ENCODE data around the gene BCL11B.
A peak's percentile ranks its signal among the peaks of the same experiment; 100 is the strongest.

The BCL11B gene

GRCh38 chr14:99267381-99267780 is 4.6 kb downstream of the BCL11B start:
- no peak for TF ChIP-seq CTCF (IDR thresholded peaks at IDR 0.05; ENCODE audit: low read depth, low read length)
- Histone ChIP-seq H3K9me3 (no peaks in the 10 kb centered on the region), H3K4me1 (no peaks in the 10 kb centered on the region), H3K4me3 (ENCODE audit: low read depth, low read length) (no peak overlapping the region), H3K36me3 (no peaks in the 10 kb centered on the region), H3K27me3 (peaks cover 91% of the 10 kb centered on the region)
- DNase-seq, result no peak

- no peaks in the 10 kb centered on the region for H3K9me3 ChIP-seq
- no peaks in the 10 kb centered on the region for H3K36me3 ChIP-seq
- H3K4me1 ChIP-seq, result no peaks in the 10 kb centered on the region
- no peak overlapping the region for H3K4me3 ChIP-seq (ENCODE audit: low read depth, low read length)
- peak; percentile 75 for DNase-seq
- TF ChIP-seq CTCF (IDR thresholded peaks at IDR 0.05; ENCODE audit: low read depth, low read length), result peak; percentile 99
- peaks cover 91% of the 10 kb centered on the region for H3K27me3 ChIP-seq
Observed at GRCh38 chr14:99266181-99267178, 5.5 kb downstream of the BCL11B start.

DNA sequence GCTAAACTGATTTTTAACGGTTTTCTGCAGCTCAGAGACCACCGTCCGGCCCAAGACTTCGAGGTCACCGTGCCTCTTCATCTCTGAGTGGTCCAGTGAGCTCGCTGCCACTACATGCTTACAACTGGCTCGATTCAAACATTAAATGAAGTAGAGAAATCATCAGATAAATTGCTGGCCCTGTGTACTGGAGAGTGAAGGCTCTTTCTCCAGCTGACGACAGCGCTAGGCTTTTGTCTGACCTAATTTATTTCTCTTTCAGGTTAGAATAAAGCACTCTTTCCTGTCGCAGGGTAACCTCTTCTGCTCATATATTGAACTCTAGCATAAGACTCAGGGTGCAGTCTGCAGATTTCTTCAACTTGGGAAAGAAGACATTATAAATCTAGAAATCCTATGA is 6.4 kb downstream of the BCL11B start:
- no peaks in the 10 kb centered on the region for H3K4me1 ChIP-seq
- no peaks in the 10 kb centered on the region for H3K9me3 ChIP-seq
- no peak for TF ChIP-seq CTCF (IDR thresholded peaks at IDR 0.05; ENCODE audit: low read depth, low read length)
- H3K27me3 ChIP-seq, result peaks cover 92% of the 10 kb centered on the region
- DNase-seq, result no peak
- no peaks in the 10 kb centered on the region for H3K36me3 ChIP-seq
- H3K4me3 ChIP-seq (ENCODE audit: low read depth, low read length), result no peak overlapping the region

- no peak for DNase-seq
- no peaks in the 10 kb centered on the region for H3K9me3 ChIP-seq
- H3K27me3 ChIP-seq, result peaks cover 95% of the 10 kb centered on the region
- no peaks in the 10 kb centered on the region for H3K4me1 ChIP-seq
- H3K4me3 ChIP-seq (ENCODE audit: low read depth, low read length), result no peak overlapping the region
- no peak for TF ChIP-seq CTCF (IDR thresholded peaks at IDR 0.05; ENCODE audit: low read depth, low read length)
- no peaks in the 10 kb centered on the region for H3K36me3 ChIP-seq
Observed at GRCh38 chr14:99264691-99265450, 7.1 kb downstream of the BCL11B start.

DNA sequence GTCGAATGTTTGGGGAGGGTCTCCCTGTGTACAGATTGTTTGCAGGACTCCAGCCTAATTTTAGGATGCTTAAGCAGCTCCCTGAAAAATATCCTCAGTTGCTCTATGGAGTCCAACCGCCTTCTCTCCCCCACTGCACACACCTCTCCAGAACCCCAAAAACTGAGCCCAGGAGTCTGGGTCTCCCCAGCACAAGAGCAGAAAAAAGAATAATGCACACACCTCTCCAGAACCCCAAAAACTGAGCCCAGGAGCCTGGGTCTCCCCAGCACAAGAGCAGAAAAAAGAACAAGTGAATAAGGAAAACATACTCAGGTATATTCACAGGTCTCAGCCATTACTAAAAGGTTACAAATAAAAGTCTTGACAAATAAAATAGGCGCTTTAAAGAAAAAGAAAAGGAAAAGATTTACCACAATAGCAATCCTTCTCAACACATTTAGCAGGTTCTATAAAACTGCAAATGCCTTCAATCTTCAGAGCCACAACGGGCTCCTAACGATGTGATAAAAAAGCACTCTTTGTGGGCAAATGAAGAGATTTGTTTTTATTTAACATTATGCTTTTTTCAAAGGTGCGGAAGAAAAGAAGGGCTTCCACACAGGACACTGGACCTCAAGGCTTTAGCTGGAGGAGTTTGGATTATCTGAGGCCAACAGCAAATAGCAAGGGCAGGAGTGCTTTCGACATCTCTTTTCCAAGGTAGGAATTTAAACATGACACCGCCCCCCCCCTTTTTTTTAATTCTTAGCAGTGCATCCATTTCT is 8.2 kb downstream of the BCL11B start:
- peaks cover 90% of the 10 kb centered on the region for H3K27me3 ChIP-seq
- TF ChIP-seq CTCF (IDR thresholded peaks at IDR 0.05; ENCODE audit: low read depth, low read length), result no peak
- no peaks in the 10 kb centered on the region for H3K4me1 ChIP-seq
- H3K36me3 ChIP-seq, result no peaks in the 10 kb centered on the region
- DNase-seq, result no peak
- no peaks in the 10 kb centered on the region for H3K9me3 ChIP-seq
- H3K4me3 ChIP-seq (ENCODE audit: low read depth, low read length), result no peak overlapping the region
